Neural progenitor cell (in vitro differentiated cells): Measurements from ENCODE around the gene RIOK1.

Experiments used
- CTCF ChIP-seq: fragments of 200-600 bp; sonication (generic); IDR thresholded peaks from 2 replicates; pipeline ENCODE4 v1.5.1; 2017; ENCODE audit warnings: antibody characterized with exemption, mild to moderate bottlenecking
- EZH2 ChIP-seq: fragments of 200-600 bp; sonication (generic); IDR thresholded peaks from 2 replicates; pipeline ENCODE4 v1.6.1; 2017; ENCODE audit warnings: antibody characterized with exemption, mild to moderate bottlenecking, moderate library complexity
- EZH2phosphoT487 ChIP-seq: fragments of 200-600 bp; sonication (generic); IDR thresholded peaks from 2 replicates; pipeline ENCODE4 v1.6.1; 2017; ENCODE audit warnings: antibody characterized with exemption

GRCh38 chr6:7454696-7455358, 65.2 kb downstream of the RIOK1 start:
- TF ChIP-seq CTCF: no peak
- no peak for TF ChIP-seq EZH2
- no peak for TF ChIP-seq EZH2phosphoT487
